MCF 10A (cell line): ENCODE data around the gene TUBB3. TPM values are rescaled to one million over a fixed set of nuclear protein-coding genes. Genes with fewer than 3 reads are reported as not detected.
A peak's percentile ranks its signal among the peaks of the same experiment; 100 is the strongest.

Source experiments
- BruUV-seq: library from RNA; stranded (reverse); fragments of 400-500 nt; replicated peaks from 2 replicates; lab custom pipeline; 2021; lab: Mats Ljungman, UMichigan
- CTCF ChIA-PET: fragments of 300-600 bp; sonication (Branson Sonifier 250); formaldehyde crosslinking; extraction: SDS; loops from one replicate; lab custom pipeline; 2021; ENCODE audit warnings: antibody characterized with exemption, inconsistent platforms; lab: Yijun Ruan, JAX
- POLR2A ChIA-PET: fragments of 300-600, 350-650 bp; sonication (Branson Sonifier 250); formaldehyde crosslinking; extraction: SDS; loops from one replicate; lab custom pipeline; 2020; ENCODE audit warnings: antibody characterized with exemption, inconsistent platforms; lab: Yijun Ruan, JAX
- DNase-seq: peaks from one replicate; pipeline ENCODE4 v3.0.0-alpha.2; 2018; ENCODE audit not compliant: unreplicated experiment
- H3K27ac Mint-ChIP-seq: one replicate; pipeline ENCODE4 v1.8.0; 2022; ENCODE audit warnings: mild to moderate bottlenecking, low read depth, mixed read lengths; ENCODE audit not compliant: unreplicated experiment
- H3K27me3 Mint-ChIP-seq: one replicate; pipeline ENCODE4 v1.8.0; 2022; ENCODE audit warnings: mixed read lengths; ENCODE audit not compliant: insufficient read depth, unreplicated experiment
- H3K36me3 Mint-ChIP-seq: one replicate; pipeline ENCODE4 v1.8.0; 2022; ENCODE audit warnings: mild to moderate bottlenecking, moderate library complexity, mixed read lengths; ENCODE audit not compliant: insufficient read depth, unreplicated experiment
- H3K4me1 Mint-ChIP-seq: one replicate; pipeline ENCODE4 v1.8.0; 2022; ENCODE audit warnings: mixed read lengths; ENCODE audit not compliant: insufficient read depth, unreplicated experiment
- H3K4me3 Mint-ChIP-seq: one replicate; pipeline ENCODE4 v1.8.0; 2022; ENCODE audit warnings: mild to moderate bottlenecking, moderate library complexity, mixed read lengths; ENCODE audit not compliant: unreplicated experiment
- H3K9me3 Mint-ChIP-seq: one replicate; pipeline ENCODE4 v1.8.0; 2022; ENCODE audit warnings: mixed read lengths; ENCODE audit not compliant: unreplicated experiment
- intact Hi-C: fragments of 100-400 bp; cut with micrococcal nuclease; formaldehyde crosslinking; loops from 2 replicates; pipeline ENCODE4 v1.14.1; 2022
- total RNA-seq: library from RNA; stranded (reverse); gene quantifications from 2 replicates; pipeline ENCODE4 v1.2.3, GENCODE V29; 2022
- TF ChIP-seq, protein P1 (sequence below): fragments of 200-600 bp; IDR thresholded peaks from one replicate; pipeline ENCODE4 v1.8.0; 2022; ENCODE audit warnings: antibody characterized with exemption, mild to moderate bottlenecking; ENCODE audit not compliant: unreplicated experiment

TUBB3 gene
- total RNA-seq, 1 experiment from 2014 or later, result 23.0 TPM

DNA sequence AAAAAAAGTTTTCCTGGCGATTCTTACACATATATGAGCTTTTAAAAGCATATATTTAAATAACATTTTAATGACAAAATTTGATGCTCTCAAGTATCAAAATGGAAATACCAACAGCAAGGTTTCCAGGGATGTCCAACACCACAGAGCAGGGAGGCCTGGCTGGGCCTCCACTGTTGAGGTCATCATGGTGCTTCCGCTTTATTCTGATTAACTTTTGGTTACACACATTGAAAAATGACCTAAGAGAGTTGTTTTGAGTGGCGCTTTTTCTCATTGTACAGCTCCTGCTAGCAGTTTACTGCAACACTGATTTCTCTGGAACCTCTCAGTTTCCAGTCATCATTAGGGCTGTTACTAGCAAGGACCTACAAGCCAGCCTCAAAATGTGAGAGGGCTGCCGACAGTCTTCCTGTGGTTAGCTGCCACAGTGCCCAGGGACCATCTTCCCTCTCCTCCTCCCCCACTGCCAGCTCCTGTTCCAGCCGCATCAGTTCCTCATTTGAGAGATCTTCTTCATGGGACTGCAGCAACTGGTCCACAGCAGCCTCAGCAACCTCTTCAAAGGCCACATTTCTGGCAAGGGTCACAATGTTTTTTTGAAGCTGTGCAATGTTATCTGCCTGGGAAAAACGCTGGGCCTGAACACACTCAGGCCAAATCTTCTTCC is 46.7 kb downstream of the TUBB3 start:
- Mint-ChIP-seq H3K4me1 (peaks cover 12% of the 10 kb centered on the region), H3K27ac (no peak overlapping the region), H3K36me3 (peaks cover 29% of the 10 kb centered on the region), H3K9me3 (no peaks in the 10 kb centered on the region), H3K27me3 (no peaks in the 10 kb centered on the region), H3K4me3 (no peak overlapping the region)
- no TSS peak for BruUV-seq
- POLR2A ChIA-PET, result interaction anchor here (1.0 kb wide), 1 partner anchor 10 kb away, joined by 3 read pairs; no protein-coding TSS in a partner anchor
- intact Hi-C loops, result no loop called here
- CTCF ChIA-PET, result interaction anchor here (0.6 to 1.0 kb wide), 2 partner anchors 19 to 110 kb away, joined by 3 read pairs; no protein-coding TSS in a partner anchor
- no peak for DNase-seq
- TF ChIP-seq, protein P1, sequence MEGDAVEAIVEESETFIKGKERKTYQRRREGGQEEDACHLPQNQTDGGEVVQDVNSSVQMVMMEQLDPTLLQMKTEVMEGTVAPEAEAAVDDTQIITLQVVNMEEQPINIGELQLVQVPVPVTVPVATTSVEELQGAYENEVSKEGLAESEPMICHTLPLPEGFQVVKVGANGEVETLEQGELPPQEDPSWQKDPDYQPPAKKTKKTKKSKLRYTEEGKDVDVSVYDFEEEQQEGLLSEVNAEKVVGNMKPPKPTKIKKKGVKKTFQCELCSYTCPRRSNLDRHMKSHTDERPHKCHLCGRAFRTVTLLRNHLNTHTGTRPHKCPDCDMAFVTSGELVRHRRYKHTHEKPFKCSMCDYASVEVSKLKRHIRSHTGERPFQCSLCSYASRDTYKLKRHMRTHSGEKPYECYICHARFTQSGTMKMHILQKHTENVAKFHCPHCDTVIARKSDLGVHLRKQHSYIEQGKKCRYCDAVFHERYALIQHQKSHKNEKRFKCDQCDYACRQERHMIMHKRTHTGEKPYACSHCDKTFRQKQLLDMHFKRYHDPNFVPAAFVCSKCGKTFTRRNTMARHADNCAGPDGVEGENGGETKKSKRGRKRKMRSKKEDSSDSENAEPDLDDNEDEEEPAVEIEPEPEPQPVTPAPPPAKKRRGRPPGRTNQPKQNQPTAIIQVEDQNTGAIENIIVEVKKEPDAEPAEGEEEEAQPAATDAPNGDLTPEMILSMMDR, result no peak

DNA sequence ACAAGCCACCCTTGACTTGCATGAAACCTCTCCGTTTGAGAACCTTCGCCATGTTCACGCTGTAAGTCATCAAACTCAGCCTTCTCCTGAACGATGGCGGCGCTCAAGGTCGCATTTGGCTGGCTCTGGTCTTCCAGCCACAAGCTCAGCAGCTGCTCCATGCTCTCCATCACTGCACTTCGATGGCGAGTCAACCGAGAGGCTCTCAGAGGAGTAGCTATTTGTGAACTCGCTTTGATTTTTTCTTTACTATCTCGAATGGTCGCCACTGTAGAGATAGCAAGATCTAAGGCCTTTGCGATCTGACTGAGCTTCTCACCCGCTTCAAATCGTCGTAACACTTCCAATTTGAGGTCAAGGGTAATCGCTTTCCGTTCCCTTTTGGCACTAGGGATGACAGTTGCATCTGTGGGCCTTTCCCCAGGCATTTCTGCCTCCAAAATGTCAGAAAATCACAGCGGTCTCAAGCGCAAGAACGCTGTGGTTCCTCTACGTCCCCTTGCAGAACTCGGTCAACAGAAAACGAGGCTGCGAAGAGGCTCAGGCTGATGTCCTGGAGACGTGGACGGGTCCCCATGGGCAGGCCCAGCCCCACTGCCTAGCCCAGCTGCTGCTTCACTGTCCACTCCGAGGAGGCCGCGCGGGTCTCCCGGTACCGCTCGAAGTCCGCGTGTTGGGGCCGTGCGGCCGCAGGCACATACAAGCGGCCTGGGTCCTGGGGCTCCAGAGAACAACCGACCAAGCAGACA is 48.5 kb downstream of the TUBB3 start:
- peaks cover 12% of the 10 kb centered on the region for H3K4me1 Mint-ChIP-seq
- no peaks in the 10 kb centered on the region for H3K9me3 Mint-ChIP-seq
- peaks cover 33% of the 10 kb centered on the region for H3K36me3 Mint-ChIP-seq
- BruUV-seq, result TSS peak; percentile 66
- H3K4me3 Mint-ChIP-seq, result peak overlapping the region; percentile 89
- TF ChIP-seq, protein P1, result no peak
- intact Hi-C loops, result loop anchor here (1.0 kb wide), 1 partner anchor 45 kb away; no protein-coding TSS in a partner anchor
- no peak for DNase-seq
- POLR2A ChIA-PET, result interaction anchor here (0.6 to 2.3 kb wide), 11 partner anchors 10 to 52 kb away, joined by 3 to 12 read pairs (median 5); partner anchors contain the start of genes DEF8 and TUBB3
- H3K27ac Mint-ChIP-seq, result peak overlapping the region; percentile 57
- CTCF ChIA-PET, result no interaction called here
- H3K27me3 Mint-ChIP-seq, result no peaks in the 10 kb centered on the region

DNA sequence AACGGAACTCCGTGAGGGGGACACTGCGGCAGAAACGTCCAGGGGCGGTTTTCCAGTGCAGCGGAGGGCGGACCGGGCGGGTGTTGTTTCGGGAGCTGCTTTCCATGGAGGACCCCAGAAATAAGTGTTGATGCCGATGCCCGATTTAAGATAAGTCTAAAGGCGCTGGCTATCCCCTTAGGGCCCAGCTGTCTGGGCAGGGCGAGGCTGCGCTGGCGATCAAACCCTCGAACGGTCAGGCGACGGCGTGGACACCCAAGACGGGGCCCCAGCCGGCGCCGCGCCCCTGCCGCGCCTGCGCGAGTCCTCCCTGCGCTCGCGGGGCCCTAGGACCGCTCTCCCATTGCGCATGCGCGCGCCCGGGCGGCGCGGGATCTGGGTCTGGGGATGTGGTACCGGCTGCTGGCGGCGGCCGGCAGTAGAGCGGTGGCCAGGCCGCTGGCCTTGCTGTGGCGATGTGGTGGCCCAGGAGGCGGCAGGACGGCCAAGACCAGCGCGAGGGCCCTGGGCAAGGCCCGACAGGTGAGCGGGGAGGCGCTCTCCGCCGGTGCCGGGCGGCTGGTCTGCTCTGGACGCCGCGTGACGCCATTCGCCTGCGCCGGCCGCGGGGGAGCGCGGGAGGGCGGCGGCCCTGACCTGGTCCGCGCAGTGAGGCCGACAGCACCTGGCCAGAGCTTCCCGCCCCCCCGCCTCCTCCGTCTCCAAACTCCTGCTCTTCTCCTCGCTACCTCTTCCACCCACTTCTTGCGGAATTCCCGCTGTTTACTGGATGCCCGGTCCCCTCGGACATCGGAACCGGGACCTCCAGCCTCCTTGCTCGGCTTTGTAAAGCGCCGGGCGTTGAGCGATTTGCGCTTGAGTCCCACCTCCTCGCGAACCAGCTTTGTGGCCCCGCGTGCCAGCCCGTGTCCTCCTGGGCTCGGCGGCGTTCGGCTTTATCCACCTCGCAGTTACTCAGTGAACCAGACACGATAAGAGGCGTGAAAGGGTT is 49.4 kb downstream of the TUBB3 start:
- Mint-ChIP-seq H3K4me1 (peaks cover 12% of the 10 kb centered on the region), H3K36me3 (peaks cover 35% of the 10 kb centered on the region), H3K27me3 (no peaks in the 10 kb centered on the region), H3K9me3 (no peaks in the 10 kb centered on the region), H3K27ac (peak overlapping the region; percentile 57), H3K4me3 (peak overlapping the region; percentile 89)
- peak; percentile 95 for DNase-seq
- ChIA-PET CTCF (interaction anchor here (0.6 to 1.2 kb wide), 2 partner anchors 13 to 272 kb away, joined by 4 to 10 read pairs; no protein-coding TSS in a partner anchor), POLR2A (interaction anchor here (0.6 to 2.3 kb wide), 19 partner anchors 9 to 272 kb away, joined by 3 to 15 read pairs (median 5); partner anchors contain the start of genes DBNDD1, DEF8, TCF25 and TUBB3)
- BruUV-seq, result no TSS peak
- TF ChIP-seq, protein P1, result no peak
- intact Hi-C loops, result loop anchor here (1.0 kb wide), 1 partner anchor 46 kb away; no protein-coding TSS in a partner anchor
